ENCODE measurements around the gene ATP2A3.

ATP2A3 gene

DNA sequence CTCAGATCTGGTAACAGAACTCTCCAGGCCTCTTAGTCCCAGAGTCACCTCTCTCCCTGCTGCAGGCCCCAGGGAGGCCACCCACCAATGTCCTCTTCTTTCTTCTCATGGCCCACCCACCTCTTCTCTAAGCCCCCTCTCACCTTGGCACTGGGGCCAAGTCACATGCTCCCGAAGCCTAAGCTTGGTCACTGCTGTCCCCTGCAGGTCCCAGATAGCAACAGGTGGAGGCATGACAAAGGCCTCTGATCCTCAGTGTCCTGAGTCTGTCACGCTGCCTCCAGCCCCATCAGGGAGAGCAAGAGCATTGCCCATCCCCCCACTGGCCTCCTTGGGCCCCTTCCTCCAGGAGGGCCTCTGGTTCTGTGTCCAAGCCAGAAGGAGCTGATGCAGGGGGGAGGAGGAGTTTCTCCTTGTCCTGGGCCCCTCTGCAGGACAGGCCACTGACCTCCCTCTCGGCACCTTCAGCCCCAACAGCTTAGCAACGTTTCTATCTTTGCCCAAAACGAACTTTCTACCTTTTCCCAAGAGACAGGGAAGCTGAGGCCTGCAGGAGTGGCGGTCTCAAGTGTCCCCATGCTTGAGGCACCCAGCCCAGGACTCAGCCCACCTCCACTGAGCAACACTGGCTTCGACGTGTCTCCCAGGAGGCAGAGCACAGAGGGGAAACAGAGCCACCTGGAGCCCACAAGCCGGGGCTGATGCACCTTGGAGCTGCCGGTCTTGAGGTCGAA, 56.6 kb downstream of the ATP2A3 start:
- no peak for DNase-seq

DNA sequence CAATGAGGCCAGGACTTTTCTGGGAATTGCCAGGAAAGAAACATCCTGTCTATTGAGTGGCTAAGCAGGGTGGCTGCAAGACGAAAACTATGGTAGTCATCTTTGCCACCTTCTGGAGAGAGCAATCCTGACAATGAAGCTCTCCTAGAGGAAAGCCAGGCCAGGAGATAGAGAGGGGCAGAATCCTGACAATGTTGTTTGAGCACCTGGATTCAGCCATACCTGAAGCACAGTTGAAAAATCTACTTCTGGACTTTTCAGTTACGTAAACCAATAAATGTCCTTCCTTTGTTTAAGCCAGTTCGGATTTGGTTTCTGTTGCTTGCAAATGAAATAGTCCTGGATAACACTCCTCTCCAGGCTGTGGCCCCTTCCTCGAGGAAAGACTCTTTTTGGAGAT, 57.4 kb downstream of the ATP2A3 start:
- DNase-seq: no peak

DNA sequence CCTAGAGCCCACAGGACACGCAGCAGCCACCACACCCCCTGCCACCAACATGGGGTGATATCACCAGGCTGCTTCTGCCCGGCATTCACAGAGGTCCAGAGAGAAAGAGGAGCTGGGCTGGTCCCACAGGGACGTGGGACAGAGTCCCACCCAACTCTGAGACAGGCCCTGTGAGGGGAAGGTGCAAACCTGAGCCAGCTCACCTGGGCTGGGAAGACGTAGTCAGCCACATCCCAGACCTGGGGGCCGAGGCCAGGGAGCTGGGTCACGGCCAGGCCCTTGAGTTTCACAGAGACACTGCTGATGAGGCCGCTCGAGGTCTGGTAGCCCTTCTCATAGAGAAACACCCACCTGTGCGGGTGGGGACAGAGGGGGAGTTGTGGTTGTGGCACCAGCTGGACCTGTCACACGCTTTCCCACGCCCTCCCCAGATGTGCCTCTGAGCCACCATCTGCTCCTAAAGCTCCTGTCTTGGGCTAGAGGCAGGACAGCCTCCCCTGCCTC, 59.2 kb downstream of the ATP2A3 start:
- DNase-seq: no peak

DNA sequence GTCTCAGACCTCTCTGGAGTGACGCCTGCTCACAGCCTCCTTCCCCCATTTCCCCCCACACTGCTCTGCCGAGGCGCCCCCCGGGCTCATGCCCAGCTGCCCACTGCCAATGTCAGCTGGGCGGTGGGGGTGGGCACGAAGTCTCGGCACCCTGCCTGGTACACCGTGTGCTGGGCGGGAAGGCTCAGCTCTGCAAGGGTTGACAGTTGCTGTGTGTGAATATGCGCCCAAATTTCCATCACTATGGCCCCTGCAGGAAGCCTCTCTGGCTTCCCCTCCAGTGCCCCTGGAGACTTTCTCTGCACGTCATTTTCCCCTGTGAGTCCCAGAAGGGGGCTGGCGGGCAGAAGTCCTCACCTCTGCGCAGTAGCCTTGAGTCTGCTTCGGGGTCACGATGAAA, 59.7 kb downstream of the ATP2A3 start:
- DNase-seq: no peak

DNA sequence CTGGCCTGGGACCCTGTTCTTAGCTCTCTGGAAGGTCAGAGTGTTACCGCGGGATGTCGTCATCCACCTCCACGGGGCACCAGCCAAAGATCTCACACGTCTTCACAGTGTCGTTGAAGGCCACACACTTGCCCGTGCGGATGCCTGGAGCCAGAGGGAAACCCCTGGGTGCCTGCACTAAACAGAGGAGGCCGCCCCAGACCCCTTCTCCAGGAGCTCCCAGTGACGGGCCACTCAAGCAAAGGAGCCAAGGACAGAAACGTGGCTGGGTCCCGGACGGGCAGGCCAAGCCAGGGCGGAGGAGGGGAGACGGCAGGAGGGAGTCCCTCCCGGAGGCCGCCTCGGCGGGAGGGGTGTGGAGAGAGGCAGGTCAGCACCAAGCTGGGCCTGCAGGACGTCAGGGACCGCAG, 60.4 kb downstream of the ATP2A3 start:
- DNase-seq: no peak

DNA sequence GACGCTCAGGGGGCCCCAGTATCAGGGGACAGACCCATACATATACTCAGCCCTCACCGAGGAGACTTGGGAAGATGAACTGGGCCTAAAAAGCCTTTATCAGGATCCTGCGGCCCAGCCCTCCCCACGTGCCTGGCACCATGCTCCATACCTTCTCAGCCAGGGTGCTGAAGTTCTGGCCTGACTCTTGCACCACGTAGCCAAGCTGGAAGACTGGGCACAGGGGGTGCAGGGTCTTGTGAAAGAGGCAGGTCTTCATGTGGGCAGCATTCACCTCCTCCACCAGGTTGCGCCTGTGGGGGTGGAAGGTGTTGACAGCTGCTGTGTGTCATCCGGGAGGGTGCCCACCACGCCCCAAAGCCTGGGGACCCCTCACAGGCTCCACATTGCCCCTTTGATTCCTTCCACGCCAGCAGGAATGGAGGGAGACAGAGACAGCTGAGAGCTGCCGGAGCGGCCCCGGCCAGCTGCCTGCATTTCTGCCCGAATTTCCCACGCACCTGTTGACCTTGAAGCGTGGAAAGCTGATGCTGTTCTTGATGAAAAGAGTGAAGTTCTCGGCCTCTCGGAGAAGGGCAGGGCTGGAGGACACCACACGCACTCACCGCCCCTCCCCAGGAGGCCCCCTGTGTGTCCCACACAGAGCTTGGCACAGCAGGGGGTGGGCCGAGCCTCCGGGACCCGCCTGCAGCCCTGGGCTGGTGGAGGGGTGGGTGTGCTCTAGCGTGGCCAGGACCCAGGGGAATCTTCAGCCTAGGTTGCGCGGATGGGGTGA, 61.0 kb downstream of the ATP2A3 start:
- DNase-seq: no peak

DNA sequence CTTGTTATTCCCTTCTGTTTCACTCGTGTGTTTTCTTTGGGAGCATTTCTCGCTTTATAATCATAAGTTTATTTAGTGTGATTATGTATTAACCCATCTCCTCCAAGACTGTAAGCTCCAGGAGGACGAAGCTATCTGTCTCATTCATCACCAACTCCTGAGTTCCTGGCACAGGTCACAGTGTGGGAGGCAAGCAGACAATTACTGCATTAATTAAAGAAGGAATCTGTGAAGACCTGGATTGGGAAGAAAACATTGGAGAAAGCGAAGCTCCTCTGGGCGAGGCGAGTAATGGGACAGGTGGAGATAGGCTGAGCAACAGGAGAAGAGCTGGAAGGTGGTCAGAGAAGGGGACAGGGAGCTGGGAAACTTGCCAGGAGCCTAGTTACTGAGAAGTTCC, 63.6 kb downstream of the ATP2A3 start:
- no peak for DNase-seq

DNA sequence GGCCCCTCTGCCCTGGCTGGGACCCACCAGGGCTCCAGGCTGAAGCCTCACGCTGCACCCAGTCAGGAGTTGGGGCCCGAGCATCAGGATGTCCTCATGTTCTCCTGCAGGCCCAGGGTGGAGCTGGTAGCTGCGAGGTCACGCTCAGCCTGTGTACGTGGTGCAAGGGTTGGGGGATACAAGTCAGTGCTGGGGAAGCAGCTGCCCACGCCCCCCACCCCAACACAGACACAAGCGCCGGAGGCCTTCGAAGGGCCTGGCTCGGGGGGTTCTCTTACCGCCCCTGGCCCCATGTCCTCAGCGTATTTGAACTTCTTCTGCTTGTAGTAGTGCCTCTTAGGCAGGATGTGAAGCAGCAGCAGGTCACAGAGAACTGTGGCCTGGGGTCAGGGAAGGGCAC, 66.5 kb downstream of the ATP2A3 start:
- DNase-seq: no peak

DNA sequence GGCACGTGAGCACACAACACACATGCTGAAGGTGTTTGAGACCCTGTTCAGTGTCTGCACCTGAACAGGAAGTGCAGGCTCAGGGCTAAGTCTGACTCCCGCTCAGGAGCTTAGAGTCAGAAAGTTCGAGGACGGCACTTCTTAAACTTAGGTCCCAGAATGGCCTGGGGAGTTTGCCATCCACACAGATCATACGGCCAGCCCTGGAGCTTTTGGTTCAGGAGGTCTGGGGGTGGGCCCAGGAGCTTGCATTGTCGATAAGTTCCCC, 67.3 kb downstream of the ATP2A3 start:
- no peak for DNase-seq

DNA sequence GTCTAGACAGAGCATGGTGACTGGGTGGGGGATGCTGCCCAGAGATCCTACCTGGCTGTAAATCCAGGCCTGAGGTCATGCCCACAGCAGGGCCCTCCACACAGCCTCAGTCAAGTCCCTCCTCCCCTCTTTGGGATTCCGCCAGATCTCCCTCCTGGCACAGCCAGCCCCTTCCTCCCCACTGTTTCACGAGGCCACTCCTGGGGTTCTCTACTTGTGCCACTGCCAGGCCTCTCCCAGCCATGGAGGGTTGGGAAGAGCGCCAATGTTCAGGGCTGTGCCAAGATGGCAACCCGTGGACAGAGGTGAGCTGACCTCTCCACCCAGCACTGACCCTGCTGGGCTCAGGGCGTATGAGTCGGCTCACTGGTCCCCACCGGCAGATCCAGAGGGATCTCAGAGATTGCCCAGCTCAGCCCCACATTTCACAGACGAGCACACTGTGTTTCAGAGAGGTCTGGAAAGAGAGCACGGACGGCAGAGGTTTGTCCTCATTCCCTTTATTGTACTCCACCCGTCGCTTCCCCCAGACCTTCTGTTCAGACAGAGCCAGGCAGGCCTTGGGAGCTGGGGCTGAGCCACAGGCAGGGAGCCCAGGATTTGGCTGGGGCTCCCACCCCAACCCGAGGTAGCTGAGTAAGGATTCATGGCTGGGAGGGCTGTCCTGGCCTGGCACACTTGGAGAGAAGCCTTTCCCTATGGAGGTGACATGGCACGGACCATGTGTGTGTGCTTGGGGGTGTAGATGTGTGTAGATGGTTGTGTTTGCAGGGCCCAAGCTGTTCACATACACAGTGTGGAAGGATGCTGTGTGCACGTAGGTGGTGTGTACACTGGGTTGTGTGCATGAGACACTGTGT, 67.9 kb downstream of the ATP2A3 start:
- no peak for DNase-seq

DNA sequence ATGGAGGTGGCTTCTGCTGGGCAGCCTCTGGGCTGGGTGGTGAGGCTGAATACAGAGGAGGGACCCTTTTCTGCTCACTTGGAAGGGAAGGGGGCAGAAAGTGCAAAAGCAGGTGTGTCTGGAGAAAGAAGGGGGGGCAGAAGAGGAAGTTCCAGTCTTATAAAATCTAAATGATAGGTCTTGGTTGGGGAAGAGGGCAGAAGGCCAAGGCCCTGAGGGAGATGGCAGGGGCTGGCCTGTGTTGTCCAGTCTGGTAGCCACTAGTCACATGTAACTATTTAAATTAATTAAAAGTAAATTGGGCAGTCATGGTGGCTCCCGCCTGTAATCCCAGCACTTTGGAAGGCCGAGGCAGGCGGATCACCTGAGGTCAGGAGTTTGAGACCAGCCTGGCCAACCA, 68.9 kb downstream of the ATP2A3 start:
- no peak for DNase-seq

DNA sequence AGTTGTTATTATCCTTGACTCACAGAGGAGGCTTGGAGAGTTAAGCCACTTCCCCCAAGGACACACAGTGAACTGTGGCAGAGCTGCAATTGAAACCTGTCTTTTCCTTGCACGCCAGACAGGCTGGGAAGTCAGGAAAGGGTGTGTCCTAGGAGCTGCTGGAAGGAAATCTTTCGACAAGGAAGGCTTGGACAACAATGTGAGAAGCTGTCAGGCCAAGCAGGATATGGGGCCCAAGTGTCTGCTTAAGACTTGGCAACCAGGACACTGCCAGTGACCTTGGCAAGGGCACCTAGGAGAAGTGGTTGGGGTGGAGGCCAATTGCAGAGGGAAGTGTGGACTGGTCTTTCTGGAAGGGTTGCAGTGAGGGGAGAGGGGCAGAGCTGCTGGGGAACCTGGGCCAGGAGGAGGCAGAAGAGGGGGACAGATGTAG, 69.3 kb downstream of the ATP2A3 start:
- DNase-seq: no peak

DNA sequence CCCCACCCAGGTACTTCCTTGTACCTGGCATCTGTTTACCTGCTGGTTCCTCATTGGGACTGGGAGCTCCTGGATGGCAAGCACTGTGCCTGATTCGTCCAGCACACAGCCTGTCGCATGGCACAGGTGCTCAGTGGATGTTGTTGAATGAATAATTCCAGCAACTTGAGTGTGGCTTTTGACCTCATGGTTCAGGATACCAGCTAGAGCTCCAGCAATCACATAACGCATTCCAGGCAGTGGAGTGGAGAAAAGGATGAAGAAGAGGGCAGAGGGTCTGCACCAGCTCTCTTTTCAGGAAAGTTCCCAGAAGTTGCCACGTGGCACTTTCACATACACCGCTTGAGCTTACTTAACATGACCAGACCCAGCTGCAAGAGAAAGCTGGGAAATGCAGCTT, 70.0 kb downstream of the ATP2A3 start:
- no peak for DNase-seq

DNA sequence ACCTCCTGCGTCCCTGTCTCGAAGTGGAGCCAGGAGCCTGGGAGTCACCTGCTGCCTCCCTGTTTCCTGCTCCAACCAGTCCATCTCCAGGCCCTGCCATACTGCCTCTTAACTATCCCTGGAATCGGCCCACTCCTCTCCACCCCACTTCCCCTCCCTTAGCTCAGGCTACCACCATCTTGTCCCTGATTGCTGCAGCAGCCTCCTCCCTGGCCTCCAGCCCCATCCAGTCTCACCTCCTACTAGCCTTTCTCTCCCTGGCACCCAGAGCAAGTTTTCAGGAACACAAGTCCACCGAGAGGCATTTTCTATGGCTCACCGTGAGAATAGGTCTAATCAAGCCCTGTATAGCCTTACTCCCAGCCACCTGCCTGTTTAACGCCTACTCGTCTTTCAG, 70.5 kb downstream of the ATP2A3 start:
- no peak for DNase-seq

DNA sequence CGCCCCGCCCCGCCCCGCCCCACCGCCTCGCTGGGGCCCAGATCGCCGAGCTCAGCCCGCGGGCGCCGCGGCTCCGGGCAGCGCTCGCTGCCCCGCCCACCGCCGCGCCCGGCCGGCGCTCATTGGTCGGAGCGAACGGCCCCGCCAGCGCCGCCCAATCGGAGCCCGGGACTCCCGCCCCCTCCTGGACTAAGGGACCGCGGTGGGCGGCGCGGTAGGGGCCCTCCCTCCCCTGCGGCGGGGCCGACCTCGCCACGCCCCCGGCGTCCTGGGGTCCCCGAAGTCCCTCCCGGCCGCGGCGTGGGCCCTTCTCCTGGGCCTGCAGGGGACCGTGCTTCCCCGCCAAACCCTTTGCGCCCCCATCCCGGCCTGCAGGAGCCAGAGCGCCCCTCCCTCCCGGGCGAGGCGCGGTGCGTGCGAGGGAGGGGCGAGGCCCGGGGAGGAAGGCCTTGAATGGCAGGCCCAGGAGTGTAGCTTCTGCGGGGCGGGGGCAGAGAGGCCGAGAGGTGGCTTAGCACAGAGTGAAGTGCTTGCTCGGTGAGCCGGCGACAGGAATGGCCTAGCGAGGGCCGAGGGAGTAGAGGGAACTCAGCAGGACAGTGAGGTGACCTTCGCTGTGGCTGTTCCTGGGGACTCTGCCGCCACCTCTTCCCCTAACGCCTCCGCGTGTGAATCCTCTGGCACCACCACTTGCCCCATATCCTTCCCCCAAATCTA, 71.1 kb downstream of the ATP2A3 start, which contains the start of gene CAMKK1:
CAMKK1 (minus strand) TSS at position 51 of the 717 bp plus-strand sequence. CDS start 7,366 bp downstream, outside the sequence.
- peak; percentile 72 to 82 (median 80) for DNase-seq

DNA sequence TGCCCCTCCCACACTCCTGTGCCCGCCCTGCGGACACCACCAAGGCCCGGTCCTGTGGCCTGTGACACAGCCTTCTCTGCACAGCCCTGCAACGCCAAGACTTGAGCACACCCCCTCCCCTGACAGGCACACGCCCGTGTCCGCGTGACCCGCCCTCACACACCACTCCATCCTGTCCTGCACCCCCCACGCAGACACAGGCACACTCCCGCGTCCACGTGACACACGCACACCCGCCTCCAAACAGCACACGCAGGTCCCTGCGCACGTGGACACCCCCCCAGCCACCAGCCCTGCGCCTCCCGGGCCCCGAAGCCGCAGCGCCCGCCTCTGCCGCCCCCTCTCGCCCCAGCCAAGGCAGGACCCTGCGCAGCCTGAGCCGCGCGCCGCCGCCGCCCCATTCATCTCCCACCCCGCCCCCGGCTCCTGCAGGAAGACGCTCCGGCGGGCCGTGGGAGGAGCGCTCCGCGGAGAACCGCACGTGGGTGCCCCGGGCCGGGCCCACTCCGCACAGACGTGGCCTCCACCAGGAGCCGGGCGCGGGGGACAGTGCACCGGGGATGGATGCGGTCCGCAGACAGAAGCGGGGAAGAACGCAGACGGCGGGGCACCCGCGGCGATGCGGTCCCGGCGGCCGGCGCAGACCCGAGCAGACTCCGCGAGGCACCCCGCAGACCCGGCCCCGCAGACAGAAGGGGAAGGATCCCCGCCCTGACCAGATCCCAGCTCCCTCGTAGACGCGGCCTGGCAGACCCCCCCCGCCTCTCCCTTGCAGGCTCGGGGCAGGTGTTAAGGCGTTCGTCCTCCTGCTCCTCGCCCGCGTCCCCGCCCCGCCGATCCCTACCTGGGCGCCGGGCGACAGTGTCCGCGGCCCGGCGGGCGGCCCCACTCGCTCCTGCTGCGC, 71.9 kb downstream of the ATP2A3 start:
- DNase-seq: peak; percentile 44 to 77 (median 58)

DNA sequence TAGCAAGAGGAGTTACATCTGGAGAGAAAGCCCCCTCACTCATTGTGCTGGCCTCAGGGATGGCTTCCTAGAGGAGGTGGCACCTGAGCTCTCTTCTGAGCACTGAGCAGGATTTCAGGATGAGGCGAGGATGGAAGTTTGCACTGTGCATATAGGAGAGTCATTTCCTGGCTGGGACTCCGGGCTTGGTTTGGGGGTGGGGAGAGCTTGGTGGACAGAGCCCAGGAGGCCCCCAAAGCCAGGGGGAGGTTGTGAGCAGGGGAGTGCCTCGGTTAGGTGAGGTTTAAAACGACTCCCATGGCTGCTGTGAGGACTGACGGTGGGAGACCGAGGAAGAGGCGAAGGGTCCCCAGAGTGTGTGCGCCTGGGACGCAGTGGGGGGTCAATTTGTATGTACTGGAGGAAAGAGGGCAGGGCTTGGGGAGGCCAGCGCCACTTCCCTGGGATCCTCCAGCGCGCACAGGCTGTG, 72.6 kb downstream of the ATP2A3 start:
- no peak for DNase-seq

DNA sequence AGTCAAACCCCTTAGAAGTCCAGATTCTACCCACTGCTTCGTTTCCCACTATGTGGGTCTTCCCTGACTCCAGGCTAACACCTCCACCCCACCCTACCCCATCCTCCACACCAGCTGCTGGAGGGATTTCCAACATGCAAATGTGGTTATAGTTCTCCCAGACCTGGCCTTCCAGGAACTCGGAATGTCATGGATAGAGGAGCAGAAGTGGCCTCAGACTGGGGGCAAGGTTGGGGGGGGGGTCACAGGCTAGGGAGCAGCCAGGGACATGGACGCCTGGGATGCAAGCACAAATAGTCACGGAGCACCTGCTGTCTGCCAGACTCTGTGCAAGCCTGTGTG, 73.4 kb downstream of the ATP2A3 start:
- no peak for DNase-seq

DNA sequence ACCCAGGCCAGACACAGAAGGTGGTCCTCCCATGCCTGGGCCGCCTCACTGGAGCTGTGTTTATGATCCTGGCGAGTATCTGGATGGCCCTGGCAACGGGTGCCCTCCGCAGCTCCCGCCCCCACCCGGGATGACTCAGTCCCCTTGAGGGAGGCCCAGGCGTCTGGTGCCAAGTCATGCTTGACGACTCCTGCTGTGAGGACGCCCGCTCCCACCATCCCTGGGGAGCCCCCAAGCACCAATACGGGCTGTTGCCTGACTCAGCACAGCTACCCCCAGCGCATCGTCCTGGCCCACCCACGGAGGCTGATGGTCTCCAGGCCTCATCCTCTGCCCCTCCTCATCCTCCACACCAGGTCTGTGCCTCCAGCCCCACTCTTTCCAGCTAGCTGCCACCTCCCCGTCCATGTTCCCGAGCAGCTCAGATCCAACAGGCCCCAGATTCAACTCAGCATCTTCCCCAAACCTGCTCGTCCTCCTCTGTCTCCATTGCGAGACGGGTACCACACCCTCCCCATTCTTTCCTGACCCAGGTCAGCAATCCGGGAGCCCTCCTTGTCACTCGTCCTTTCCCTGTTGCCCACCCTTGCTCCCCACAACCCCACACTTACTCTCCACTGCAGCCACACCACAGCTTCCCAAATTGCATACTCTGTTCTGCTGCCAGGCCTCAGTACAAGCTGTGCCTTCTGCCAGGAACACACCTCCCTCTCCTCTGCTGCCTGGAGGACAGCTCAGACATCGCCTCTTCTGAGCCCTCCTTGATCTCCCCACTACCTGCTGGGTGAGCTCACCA, 74.0 kb downstream of the ATP2A3 start:
- no peak for DNase-seq

DNA sequence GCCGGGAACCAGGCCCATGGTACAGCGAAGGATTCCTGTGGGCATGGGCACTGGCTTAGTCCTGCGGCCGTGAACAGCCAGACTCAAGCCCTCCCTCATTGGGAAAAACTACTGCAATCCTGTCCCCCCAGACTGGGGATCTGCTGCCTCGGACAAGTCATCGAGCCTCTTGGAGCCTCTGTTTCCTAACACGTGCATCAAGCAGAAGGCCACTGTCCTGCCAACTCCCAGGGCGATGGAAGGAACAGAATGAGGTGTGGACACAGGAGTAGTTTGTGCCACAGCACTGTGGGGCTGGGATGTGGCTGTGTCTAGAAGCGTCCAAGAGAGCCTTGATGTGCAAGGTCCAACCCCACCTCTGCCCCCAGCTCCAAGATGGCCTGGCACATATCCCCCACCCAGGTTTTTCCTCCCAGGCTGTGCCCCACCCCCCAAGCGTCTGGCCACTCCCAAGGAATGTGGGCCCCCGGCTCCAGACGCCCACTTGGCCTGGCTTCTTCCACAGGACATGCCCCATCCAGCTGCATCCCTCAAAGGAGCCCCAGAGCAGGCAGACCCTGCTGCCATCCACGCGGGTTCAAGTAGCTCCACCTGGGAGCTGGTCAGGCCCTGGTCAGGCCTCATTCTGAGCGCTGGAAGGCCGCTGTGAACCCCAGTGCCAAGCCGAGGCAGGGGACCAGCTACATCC, 74.8 kb downstream of the ATP2A3 start:
- no peak for DNase-seq
